22Rv1 (cell line): Measurements from ENCODE around the gene ZNF581.

ENCODE experiments used
- H3K27ac ChIP-seq: fragments of 450-650 bp; 2 replicates; pipeline ENCODE4 v1.5.1; 2017
- ZFX ChIP-seq: fragments of 450-650 bp; IDR thresholded peaks from 2 replicates; pipeline ENCODE4 v1.6.1; 2017; ENCODE audit warnings: antibody characterized with exemption, borderline replicate concordance
- TF ChIP-seq, protein P1 (sequence below): fragments of 450-650 bp; IDR thresholded peaks from 2 replicates; pipeline ENCODE4 v1.5.1; 2017; ENCODE audit warnings: mild to moderate bottlenecking

Gene ZNF581

DNA sequence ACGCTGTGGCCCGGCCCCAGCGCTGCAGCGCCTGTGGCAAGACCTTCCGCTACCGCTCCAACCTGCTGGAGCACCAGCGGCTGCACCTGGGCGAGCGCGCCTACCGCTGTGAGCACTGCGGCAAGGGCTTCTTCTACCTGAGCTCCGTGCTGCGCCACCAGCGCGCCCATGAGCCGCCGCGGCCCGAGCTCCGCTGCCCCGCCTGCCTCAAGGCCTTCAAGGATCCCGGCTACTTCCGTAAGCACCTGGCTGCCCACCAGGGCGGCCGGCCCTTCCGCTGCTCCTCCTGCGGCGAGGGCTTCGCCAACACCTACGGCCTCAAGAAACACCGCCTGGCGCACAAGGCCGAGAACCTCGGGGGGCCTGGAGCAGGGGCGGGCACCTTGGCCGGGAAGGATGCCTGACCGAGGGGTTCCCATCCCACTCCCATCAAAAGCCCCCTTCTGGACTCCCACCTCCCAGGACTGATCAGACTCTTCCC is 27.0 kb upstream of the ZNF581 start:
- no peak overlapping the region for H3K27ac ChIP-seq
- TF ChIP-seq, protein P1, sequence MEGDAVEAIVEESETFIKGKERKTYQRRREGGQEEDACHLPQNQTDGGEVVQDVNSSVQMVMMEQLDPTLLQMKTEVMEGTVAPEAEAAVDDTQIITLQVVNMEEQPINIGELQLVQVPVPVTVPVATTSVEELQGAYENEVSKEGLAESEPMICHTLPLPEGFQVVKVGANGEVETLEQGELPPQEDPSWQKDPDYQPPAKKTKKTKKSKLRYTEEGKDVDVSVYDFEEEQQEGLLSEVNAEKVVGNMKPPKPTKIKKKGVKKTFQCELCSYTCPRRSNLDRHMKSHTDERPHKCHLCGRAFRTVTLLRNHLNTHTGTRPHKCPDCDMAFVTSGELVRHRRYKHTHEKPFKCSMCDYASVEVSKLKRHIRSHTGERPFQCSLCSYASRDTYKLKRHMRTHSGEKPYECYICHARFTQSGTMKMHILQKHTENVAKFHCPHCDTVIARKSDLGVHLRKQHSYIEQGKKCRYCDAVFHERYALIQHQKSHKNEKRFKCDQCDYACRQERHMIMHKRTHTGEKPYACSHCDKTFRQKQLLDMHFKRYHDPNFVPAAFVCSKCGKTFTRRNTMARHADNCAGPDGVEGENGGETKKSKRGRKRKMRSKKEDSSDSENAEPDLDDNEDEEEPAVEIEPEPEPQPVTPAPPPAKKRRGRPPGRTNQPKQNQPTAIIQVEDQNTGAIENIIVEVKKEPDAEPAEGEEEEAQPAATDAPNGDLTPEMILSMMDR: no peak
- no peak for TF ChIP-seq ZFX

DNA sequence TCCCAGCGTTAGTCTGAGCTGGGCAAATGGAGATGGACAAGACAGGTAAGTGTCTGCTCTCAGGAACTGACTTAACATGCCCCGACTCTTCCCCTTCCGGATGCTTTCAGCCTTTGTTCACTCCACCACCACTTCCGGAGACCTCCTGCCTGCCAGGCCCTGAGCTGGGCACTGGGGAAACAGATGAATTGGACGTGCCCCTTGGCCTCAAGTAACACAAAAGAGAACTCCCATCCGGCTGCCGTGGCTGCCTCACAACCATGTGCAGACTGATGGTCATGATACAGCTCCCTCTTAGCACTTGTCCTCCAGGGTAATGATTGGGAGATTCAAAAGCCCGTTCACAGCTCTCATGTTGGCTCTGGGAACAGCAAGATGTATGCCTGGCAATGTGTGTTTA is 26.0 kb upstream of the ZNF581 start:
- TF ChIP-seq ZFX: no peak
- TF ChIP-seq, protein P1: no peak

DNA sequence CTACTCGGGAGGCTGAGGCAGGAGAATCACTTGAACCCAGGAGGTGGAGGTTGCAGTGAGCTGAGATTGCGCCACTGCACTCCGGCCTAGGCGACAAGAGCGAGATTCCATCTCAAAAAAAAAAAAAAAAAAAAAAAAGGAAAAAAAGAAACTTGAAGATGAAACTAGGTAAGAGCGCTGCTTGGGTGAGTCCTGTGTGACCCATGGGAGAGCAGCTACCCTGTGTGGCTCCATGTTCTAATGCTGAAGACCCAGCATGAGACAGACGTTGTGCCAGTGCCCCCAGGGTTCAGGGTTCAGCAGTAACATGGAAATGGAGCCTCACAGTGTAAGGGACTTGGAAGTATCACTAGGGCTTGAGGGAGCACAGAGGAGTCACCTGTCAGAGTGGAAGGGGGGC is 25.0 kb upstream of the ZNF581 start:
- TF ChIP-seq, protein P1: no peak
- TF ChIP-seq ZFX: no peak
- peak overlapping the region; percentile 33 for H3K27ac ChIP-seq

More for the DNA sequence above, 26.0 kb upstream of the ZNF581 start:
- H3K27ac ChIP-seq: no peak overlapping the region

DNA sequence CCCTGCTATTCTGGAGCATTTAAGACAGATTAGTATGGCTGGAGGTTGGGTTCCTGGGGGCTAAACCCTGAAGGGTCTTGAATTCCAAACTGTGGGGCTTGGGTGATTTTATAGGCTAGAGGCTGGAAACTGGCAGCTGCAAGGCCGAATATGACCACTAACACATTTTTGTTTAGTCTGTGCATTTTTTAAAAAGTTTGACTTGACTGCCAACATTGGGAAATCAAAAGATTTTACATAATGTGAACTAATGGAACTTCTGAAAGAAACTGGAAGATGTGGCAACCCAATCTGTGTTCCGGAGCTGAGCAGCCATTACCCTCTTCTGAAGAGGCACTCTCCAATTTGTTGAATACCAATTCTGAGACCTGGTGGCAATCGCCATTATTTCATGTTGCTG is 24.2 kb upstream of the ZNF581 start:
- H3K27ac ChIP-seq: peak overlapping the region; percentile 33

DNA sequence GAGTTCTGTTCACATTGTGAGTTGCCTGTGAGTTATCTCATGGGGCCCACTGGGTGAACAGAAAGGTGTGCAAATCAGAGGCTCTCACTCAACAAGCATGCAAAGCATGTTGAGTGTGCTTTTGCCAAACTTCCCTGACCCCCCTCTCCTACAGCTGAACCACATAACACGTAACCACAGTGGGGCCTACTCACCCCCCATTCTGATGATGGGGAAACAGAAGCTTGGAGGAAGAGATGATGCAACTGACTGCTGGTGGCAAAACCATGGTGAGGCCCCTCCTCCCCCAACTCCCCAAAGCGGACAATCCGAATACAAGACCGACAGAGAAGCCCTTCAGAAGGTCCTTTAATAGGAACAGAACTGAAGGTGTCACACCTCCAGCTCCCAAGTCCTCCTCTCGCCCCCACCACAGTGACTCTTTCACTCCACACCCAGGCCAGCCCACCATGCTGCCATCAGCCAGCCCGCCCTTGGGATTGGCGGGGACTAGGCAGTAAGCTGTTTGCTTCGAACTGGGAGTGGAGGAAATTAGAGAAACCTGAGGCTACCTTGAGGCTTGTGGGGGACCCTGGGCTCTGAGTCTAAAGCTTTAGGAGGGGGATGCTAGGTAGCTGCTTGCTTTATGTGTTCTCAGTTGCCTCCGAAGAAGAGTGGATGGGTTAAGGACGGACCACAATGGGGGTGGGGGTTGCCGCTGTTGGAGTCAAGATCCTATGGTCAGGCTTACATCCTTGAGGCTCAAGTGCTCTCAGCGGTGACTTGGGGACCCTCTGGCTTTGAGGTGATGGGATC is 22.8 kb upstream of the ZNF581 start:
- TF ChIP-seq ZFX: no peak
- H3K27ac ChIP-seq: no peak overlapping the region

More for the DNA sequence above, 24.2 kb upstream of the ZNF581 start:
- TF ChIP-seq, protein P1: no peak
- TF ChIP-seq ZFX: no peak

DNA sequence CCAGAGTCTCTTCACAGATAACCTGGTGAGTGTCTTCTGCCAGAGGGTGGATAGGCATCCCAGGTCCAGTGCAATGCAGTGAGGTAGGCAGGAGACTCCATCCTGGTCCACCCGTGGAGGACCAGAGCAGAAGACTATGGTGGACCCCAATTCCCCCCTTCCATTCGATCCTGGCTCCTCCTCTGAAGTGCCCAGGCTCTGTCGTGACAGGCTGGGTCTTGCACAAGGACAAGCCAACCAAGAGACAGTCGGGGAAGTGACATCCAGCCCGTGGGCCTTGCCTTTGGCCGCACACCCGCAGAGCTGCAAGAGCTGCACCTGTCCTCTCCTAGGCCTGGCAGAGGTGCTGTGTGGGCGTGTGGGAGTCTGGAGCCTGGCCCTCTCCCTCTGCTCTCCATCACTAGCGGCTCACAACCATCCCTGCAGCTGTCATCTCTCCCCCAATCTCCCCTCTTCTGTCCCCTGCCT is 22.2 kb upstream of the ZNF581 start:
- TF ChIP-seq ZFX: no peak
- TF ChIP-seq, protein P1: no peak
- no peak overlapping the region for H3K27ac ChIP-seq

DNA sequence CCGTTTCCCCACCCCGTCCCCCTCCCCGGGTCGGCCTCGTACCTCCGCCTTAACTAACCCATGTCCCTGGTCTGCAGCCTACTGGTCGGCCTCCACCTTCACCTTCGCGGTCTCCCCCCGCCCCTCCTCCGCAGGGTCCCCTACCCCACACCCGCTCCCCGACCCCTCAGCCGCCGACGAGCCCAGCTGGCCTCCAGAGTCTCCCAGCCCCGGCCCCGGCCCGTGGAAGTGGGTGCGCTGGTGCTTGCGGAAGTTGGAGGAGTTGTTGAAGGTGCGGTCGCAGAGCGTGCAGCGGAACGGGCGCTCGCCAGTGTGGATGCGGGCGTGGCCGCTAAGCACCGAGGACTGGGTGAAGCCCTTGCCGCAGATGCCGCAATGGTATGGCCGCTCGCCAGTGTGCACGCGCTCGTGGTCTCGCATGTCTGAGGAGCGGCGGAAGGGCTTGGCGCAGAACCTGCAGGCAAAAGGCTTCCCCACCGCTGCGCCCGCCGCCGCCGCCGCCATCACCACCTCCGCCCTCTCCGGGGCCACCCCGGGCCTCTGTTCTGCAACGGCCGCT is 21.7 kb upstream of the ZNF581 start:
- TF ChIP-seq ZFX: no peak
- TF ChIP-seq, protein P1: no peak
- H3K27ac ChIP-seq: no peak overlapping the region
